Naive thymus-derived CD4-positive, alpha-beta T cell (primary cell): ENCODE data around the gene RPS15. TPM values are rescaled to one million over a fixed set of nuclear protein-coding genes. Genes with fewer than 3 reads are reported as not detected.
"Not testable (repeated sequence)": the region's sequence is repeated elsewhere in the genome, so short reads cannot be mapped to it uniquely, and the experiment has no call there.

Experiments used
- ATAC-seq: fragments of 150-1000 bp; cut with Tn5 transposase; 2 replicates; pipeline ENCODE4 v1.10.0; 2021; ENCODE audit warnings: mild to moderate bottlenecking, moderate library complexity
- CTCF ChIA-PET: fragments of 350-600 bp; sonication (Branson Sonifier 250); formaldehyde crosslinking; loops from one replicate; lab custom pipeline; 2021; ENCODE audit warnings: antibody characterized with exemption; lab: Charles Lee
- POLR2A ChIA-PET: fragments of 350-600 bp; sonication (Branson Sonifier 250); formaldehyde crosslinking; loops from one replicate; lab custom pipeline; 2021; ENCODE audit warnings: antibody characterized with exemption, inconsistent platforms; lab: Charles Lee
- DNase-seq, 9 donors: peaks; one replicate each; pipeline versions ENCODE4 v3.0.0 to v3.0.0-alpha.2; 2020 to 2022; ENCODE audit warnings: mixed read lengths in 1 of 9
- H3K27ac ChIP-seq: one replicate; pipeline ENCODE4 v1.7.0; 2013; ENCODE audit warnings: mild to moderate bottlenecking, low read depth, low read length, moderate library complexity
- H3K27me3 ChIP-seq, 2 donors: one replicate each; pipeline ENCODE4 v1.7.0; 2013; ENCODE audit warnings: low read length in 2 of 2, mild to moderate bottlenecking in 2 of 2, moderate library complexity in 2 of 2; ENCODE audit not compliant: control insufficient read depth in 2 of 2, insufficient read depth in 2 of 2
- H3K36me3 ChIP-seq, 3 experiments: 1 replicate in 2 of 3; 2 replicates in 1 of 3; pipeline ENCODE4 v1.7.0; 2013; ENCODE audit warnings: low read length in 3 of 3, mild to moderate bottlenecking in 3 of 3, moderate library complexity in 1 of 3; ENCODE audit not compliant: insufficient read depth in 3 of 3, control insufficient read depth in 2 of 3
- H3K4me1 ChIP-seq, 2 donors: one replicate each; pipeline ENCODE4 v1.7.0; 2013; ENCODE audit warnings: low read length in 2 of 2, mild to moderate bottlenecking in 2 of 2, moderate library complexity in 1 of 2; ENCODE audit not compliant: control insufficient read depth in 2 of 2, insufficient read depth in 2 of 2
- H3K4me3 ChIP-seq: 2 replicates; pipeline ENCODE4 v1.7.0; 2013; ENCODE audit warnings: mild to moderate bottlenecking, low read length
- H3K9me3 ChIP-seq, 3 experiments: 1 replicate in 2 of 3; 2 replicates in 1 of 3; pipeline ENCODE4 v1.7.0; 2013; ENCODE audit warnings: low read length in 3 of 3; ENCODE audit not compliant: control insufficient read depth in 2 of 3
- H3K27ac Mint-ChIP-seq, 9 donors: one replicate each; pipeline ENCODE4 v1.8.0; 2020 to 2022; ENCODE audit warnings: mixed read lengths in 9 of 9, mild to moderate bottlenecking in 8 of 9, moderate library complexity in 5 of 9, inconsistent platforms in 2 of 9
- H3K27me3 Mint-ChIP-seq, 5 donors: one replicate each; pipeline ENCODE4 v1.8.0; 2021 to 2022; ENCODE audit warnings: mixed read lengths in 5 of 5, mild to moderate bottlenecking in 1 of 5
- H3K36me3 Mint-ChIP-seq, 5 donors: one replicate each; pipeline ENCODE4 v1.8.0; 2020 to 2022; ENCODE audit warnings: mixed read lengths in 5 of 5, mild to moderate bottlenecking in 3 of 5, inconsistent platforms in 1 of 5
- H3K4me1 Mint-ChIP-seq, 7 donors: one replicate each; pipeline ENCODE4 v1.8.0; 2020 to 2022; ENCODE audit warnings: mixed read lengths in 7 of 7, mild to moderate bottlenecking in 3 of 7, inconsistent platforms in 1 of 7
- H3K4me3 Mint-ChIP-seq, 10 donors: one replicate each; pipeline ENCODE4 v1.8.0; 2020 to 2022; ENCODE audit warnings: mild to moderate bottlenecking in 10 of 10, mixed read lengths in 10 of 10, moderate library complexity in 6 of 10, inconsistent platforms in 2 of 10
- H3K9me3 Mint-ChIP-seq, 11 donors: one replicate each; pipeline ENCODE4 v1.8.0; 2020 to 2022; ENCODE audit warnings: mixed read lengths in 11 of 11, mild to moderate bottlenecking in 4 of 11, inconsistent platforms in 1 of 11, moderate library complexity in 1 of 11
- intact Hi-C, 2 donors: fragments of 100-400 bp; cut with micrococcal nuclease; formaldehyde crosslinking; loops; one replicate each; pipeline ENCODE4 v1.15.1; 2023
- polyA plus RNA-seq, 2 donors: library from polyadenylated mRNA; unstranded; fragments of 300-500 nt; fragmentation: Illumina TruSeq; gene quantifications; one replicate each; pipeline ENCODE4 v1.2.3, GENCODE V29; 2021
- total RNA-seq, 6 experiments: library from RNA in 5 of 6; stranded (reverse) in 5 of 6; gene quantifications; 1 replicate in 5 of 6; 2 replicates in 1 of 6; pipeline ENCODE4 v1.2.3 and lab custom pipeline; 2021 to 2026

RPS15 gene
- total and polyA plus RNA-seq, 7 experiments from 2014 or later = 1,300 to 3,761 (median 2,017) TPM

GRCh38 chr19:1418496-1418775 lies 19.8 kb upstream of the RPS15 start:
- Histone ChIP-seq H3K4me3 (no peak overlapping the region), H3K9me3 (no peaks in the 10 kb centered on the region), H3K36me3 (peaks cover 10 to 83% (median 23%) of the 10 kb centered on the region in 3 experiments), H3K27ac (no peak overlapping the region), H3K4me1 (peaks cover 6 to 13% of the 10 kb centered on the region in 2 donors), H3K27me3 (no peaks in the 10 kb centered on the region)
- Mint-ChIP-seq H3K9me3 (peaks cover 0 to 4% (median 0%) of the 10 kb centered on the region in 11 donors), H3K27me3 (no peaks in the 10 kb centered on the region), H3K4me3 (no peak overlapping the region), H3K4me1 (peaks cover 15 to 53% (median 37%) of the 10 kb centered on the region in 7 donors), H3K27ac (no peak overlapping the region), H3K36me3 (peaks cover 5 to 31% (median 11%) of the 10 kb centered on the region in 5 donors)
- POLR2A ChIA-PET = interaction anchor here (1.1 to 1.4 kb wide), 2 partner anchors 9 to 15 kb away, joined by 3 to 5 read pairs; no protein-coding TSS in a partner anchor
- CTCF ChIA-PET = interaction anchor here (1.0 kb wide), 1 partner anchor 9 kb away, joined by 3 read pairs; no protein-coding TSS in a partner anchor
- DNase-seq (no peak), ATAC-seq (no peak)
- intact Hi-C loops = no loop called here

GRCh38 chr19:1418951-1419738 lies 19.1 kb upstream of the RPS15 start:
- ChIA-PET POLR2A (interaction anchor here (1.1 to 1.4 kb wide), 2 partner anchors 9 to 14 kb away, joined by 3 to 5 read pairs; no protein-coding TSS in a partner anchor), CTCF (interaction anchor here (1.0 kb wide), 1 partner anchor 10 kb away, joined by 3 read pairs; no protein-coding TSS in a partner anchor)
- Histone ChIP-seq H3K9me3 (no peaks in the 10 kb centered on the region), H3K36me3 (peaks cover 10 to 84% (median 23%) of the 10 kb centered on the region in 3 experiments), H3K27me3 (no peaks in the 10 kb centered on the region), H3K4me3 (no peak overlapping the region), H3K27ac (no peak overlapping the region), H3K4me1 (peaks cover 4 to 13% of the 10 kb centered on the region in 2 donors)
- Mint-ChIP-seq H3K27me3 (no peaks in the 10 kb centered on the region), H3K4me3 (no peak overlapping the region), H3K27ac (peak overlapping the region in 2 of 9 donors; percentile 28 to 36), H3K4me1 (peaks cover 15 to 46% (median 33%) of the 10 kb centered on the region in 7 donors), H3K36me3 (peaks cover 7 to 33% (median 11%) of the 10 kb centered on the region in 5 donors), H3K9me3 (peaks cover 0 to 4% (median 0%) of the 10 kb centered on the region in 11 donors)
- no peak for DNase-seq
- no peak for ATAC-seq
- intact Hi-C loops = no loop called here

- peaks cover 8 to 36% (median 11%) of the 10 kb centered on the region in 5 donors for H3K36me3 Mint-ChIP-seq
- H3K27me3 ChIP-seq, H3K27me3 Mint-ChIP-seq, ATAC-seq, H3K27ac ChIP-seq, H3K9me3 ChIP-seq, intact Hi-C loops, POLR2A ChIA-PET, H3K27ac Mint-ChIP-seq, H3K4me1 ChIP-seq, H3K4me3 ChIP-seq, H3K9me3 Mint-ChIP-seq, H3K4me3 Mint-ChIP-seq, DNase-seq: not testable (repeated sequence)
- peaks cover 13 to 40% (median 27%) of the 10 kb centered on the region in 7 donors for H3K4me1 Mint-ChIP-seq
- H3K36me3 ChIP-seq = peaks cover 10 to 86% (median 23%) of the 10 kb centered on the region in 3 experiments
- CTCF ChIA-PET = interaction anchor here (0.6 kb wide), 1 partner anchor 17 kb away, joined by 5 read pairs; no protein-coding TSS in a partner anchor
Observed at GRCh38 chr19:1420085-1420484, 18.1 kb upstream of the RPS15 start.

- H3K27me3 Mint-ChIP-seq = no peaks in the 10 kb centered on the region
- no peak overlapping the region for H3K4me3 ChIP-seq
- no peaks in the 10 kb centered on the region for H3K27me3 ChIP-seq
- H3K36me3 Mint-ChIP-seq = peaks cover 8 to 37% (median 12%) of the 10 kb centered on the region in 5 donors
- no peak overlapping the region for H3K27ac Mint-ChIP-seq
- H3K9me3 ChIP-seq = no peaks in the 10 kb centered on the region
- ChIA-PET CTCF (interaction anchor here (0.6 kb wide), 2 partner anchors 18 to 566 kb away, joined by 3 to 5 read pairs; no protein-coding TSS in a partner anchor), POLR2A (no interaction called here)
- H3K4me1 Mint-ChIP-seq = peaks cover 11 to 35% (median 22%) of the 10 kb centered on the region in 7 donors
- H3K9me3 Mint-ChIP-seq = peaks cover 0 to 2% (median 0%) of the 10 kb centered on the region in 11 donors
- no peak overlapping the region for H3K27ac ChIP-seq
- DNase-seq = no peak
- H3K36me3 ChIP-seq = peaks cover 10 to 86% (median 27%) of the 10 kb centered on the region in 3 experiments
- H3K4me1 ChIP-seq = peaks cover 0 to 5% of the 10 kb centered on the region in 2 donors
- no peak overlapping the region for H3K4me3 Mint-ChIP-seq
- no peak for ATAC-seq
- intact Hi-C loops = no loop called here
Observed at GRCh38 chr19:1420590-1420989, 17.6 kb upstream of the RPS15 start.

GRCh38 chr19:1421218-1421957 lies 16.8 kb upstream of the RPS15 start:
- peaks cover 10 to 93% (median 30%) of the 10 kb centered on the region in 3 experiments for H3K36me3 ChIP-seq
- DNase-seq = no peak
- H3K9me3 Mint-ChIP-seq = peaks cover 0 to 2% (median 0%) of the 10 kb centered on the region in 11 donors
- POLR2A ChIA-PET = no interaction called here
- H3K27me3 ChIP-seq = no peaks in the 10 kb centered on the region
- ATAC-seq = no peak
- H3K4me1 ChIP-seq = no peaks in the 10 kb centered on the region
- H3K4me3 Mint-ChIP-seq = no peak overlapping the region
- peaks cover 7 to 27% (median 15%) of the 10 kb centered on the region in 7 donors for H3K4me1 Mint-ChIP-seq
- no peaks in the 10 kb centered on the region for H3K27me3 Mint-ChIP-seq
- no peak overlapping the region for H3K27ac ChIP-seq
- H3K27ac Mint-ChIP-seq = no peak overlapping the region
- H3K4me3 ChIP-seq = no peak overlapping the region
- CTCF ChIA-PET = interaction anchor here (0.6 kb wide), 1 partner anchor 567 kb away, joined by 3 read pairs; no protein-coding TSS in a partner anchor
- intact Hi-C loops = no loop called here
- H3K36me3 Mint-ChIP-seq = peaks cover 8 to 37% (median 14%) of the 10 kb centered on the region in 5 donors
- no peaks in the 10 kb centered on the region for H3K9me3 ChIP-seq

GRCh38 chr19:1421958-1422305 lies 16.3 kb upstream of the RPS15 start:
- CTCF ChIA-PET = no interaction called here
- intact Hi-C loops = no loop called here
- peaks cover 8 to 37% (median 14%) of the 10 kb centered on the region in 5 donors for H3K36me3 Mint-ChIP-seq

More at GRCh38 chr19:1421958-1422305, 16.3 kb upstream of the RPS15 start:
- POLR2A ChIA-PET = no interaction called here
- H3K4me1 ChIP-seq = no peaks in the 10 kb centered on the region
- peaks cover 7 to 24% (median 11%) of the 10 kb centered on the region in 7 donors for H3K4me1 Mint-ChIP-seq
- no peak overlapping the region for H3K27ac ChIP-seq
- H3K27me3 Mint-ChIP-seq = no peaks in the 10 kb centered on the region
- H3K27me3 ChIP-seq = no peaks in the 10 kb centered on the region
- no peak overlapping the region for H3K4me3 ChIP-seq
- H3K9me3 ChIP-seq = no peaks in the 10 kb centered on the region
- H3K4me3 Mint-ChIP-seq = no peak overlapping the region
- peaks cover 0 to 2% (median 0%) of the 10 kb centered on the region in 11 donors for H3K9me3 Mint-ChIP-seq
- ATAC-seq (no peak), DNase-seq (no peak)
- no peak overlapping the region for H3K27ac Mint-ChIP-seq
- H3K36me3 ChIP-seq = peaks cover 10 to 96% (median 30%) of the 10 kb centered on the region in 3 experiments
